GM12878 (cell line): ENCODE measurements around the gene AADACL2. TPM values are rescaled to one million over a fixed set of nuclear protein-coding genes. Genes with fewer than 3 reads are reported as not detected.

Experiments used
- ATAC-seq: fragments of 200-7000 bp; cut with Tn5 transposase; 3 replicates; pipeline ENCODE4 v1.9.1; 2020; ENCODE audit warnings: mild to moderate bottlenecking, moderate library complexity
- BruUV-seq: library from RNA; stranded (reverse); fragments of 400-500 nt; replicated peaks from 2 replicates; lab custom pipeline; 2021; lab: Mats Ljungman, UMichigan
- CTCF ChIA-PET: fragments of 300-600 bp; sonication (Branson Sonifier 250); formaldehyde crosslinking; extraction: SDS; loops from one replicate; lab custom pipeline; 2021; ENCODE audit warnings: inconsistent platforms; lab: Yijun Ruan, JAX
- POLR2A ChIA-PET: fragments of 350-600 bp; formaldehyde crosslinking; extraction: SDS; loops from one replicate; lab custom pipeline; 2021; ENCODE audit warnings: inconsistent platforms; lab: Charles Lee
- RAD21 ChIA-PET: fragments of 300-600 bp; sonication (Branson Sonifier 250); formaldehyde crosslinking; loops from one replicate; lab custom pipeline; 2023; ENCODE audit warnings: antibody characterized with exemption; ENCODE audit not compliant: unreplicated experiment; lab: Charles Lee
- SMC1A ChIA-PET: fragments of 300-600 bp; sonication (Branson Sonifier 250); formaldehyde crosslinking; loops from one replicate; lab custom pipeline; 2023; ENCODE audit not compliant: unreplicated experiment, uncharacterized antibody; lab: Charles Lee
- DNase-seq: peaks from one replicate; pipeline ENCODE4 v3.0.0-alpha.2; 2011; ENCODE audit warnings: low read depth, low spot score
- FAIRE-seq: peaks from 3 replicates; lab custom pipeline; 2011; peaks lifted over from hg19 to GRCh38; lab: Jason Lieb, UNC
- H2AFZ ChIP-seq: 2 replicates; pipeline ENCODE4 v1.6.0; 2011; ENCODE audit warnings: low read depth, low read length, control low read depth; ENCODE audit not compliant: control insufficient read depth
- H3K27ac ChIP-seq: 2 replicates; pipeline ENCODE4 v1.5.1; 2011; ENCODE audit warnings: control low read depth; ENCODE audit not compliant: control insufficient read depth, insufficient read depth
- H3K27me3 ChIP-seq, 2 experiments: replicated peaks in 1 of 2; 2 replicates each; pipeline versions ENCODE4 v1.6.0 to v1.6.1; 2011; ENCODE audit warnings: low read length in 1 of 2; ENCODE audit not compliant: control insufficient read depth in 2 of 2, insufficient read depth in 2 of 2
- H3K36me3 ChIP-seq, 2 experiments: 2 replicates each; pipeline ENCODE4 v1.5.1; 2011; ENCODE audit warnings: low read length in 1 of 2; ENCODE audit not compliant: control insufficient read depth in 2 of 2, insufficient read depth in 2 of 2
- H3K4me1 ChIP-seq: 2 replicates; pipeline ENCODE4 v1.6.1; 2011; ENCODE audit warnings: mild to moderate bottlenecking, low read length, moderate library complexity, mixed read lengths; ENCODE audit not compliant: control insufficient read depth, insufficient read depth
- H3K4me2 ChIP-seq: 2 replicates; pipeline ENCODE4 v1.6.0; 2011; ENCODE audit warnings: control low read depth; ENCODE audit not compliant: control insufficient read depth, insufficient read depth
- H3K4me3 ChIP-seq: fragments of 200-600 bp; sonication (generic); 2 replicates; pipeline ENCODE4 v1.5.1; 2016
- H3K79me2 ChIP-seq: 2 replicates; pipeline ENCODE4 v1.6.0; 2011; ENCODE audit warnings: low read length; ENCODE audit not compliant: control insufficient read depth, insufficient read depth
- H3K9ac ChIP-seq: 2 replicates; pipeline ENCODE4 v1.8.0; 2011; ENCODE audit warnings: low read length, control low read depth, mixed read lengths; ENCODE audit not compliant: control insufficient read depth, insufficient read depth
- H3K9me3 ChIP-seq: replicated peaks from 3 replicates; pipeline ENCODE4 v1.5.1; 2011; ENCODE audit warnings: mild to moderate bottlenecking, low read length; ENCODE audit not compliant: control insufficient read depth, insufficient read depth
- H4K20me1 ChIP-seq: 2 replicates; pipeline ENCODE4 v1.6.0; 2011; ENCODE audit not compliant: control insufficient read depth, insufficient read depth
- BCL3 ChIP-seq: IDR thresholded peaks from 2 replicates; pipeline ENCODE4 v1.6.1; 2011; ENCODE audit warnings: borderline replicate concordance, low read depth, mild to moderate bottlenecking, moderate library complexity, low read length; ENCODE audit not compliant: insufficient read depth, poor library complexity, severe bottlenecking
- BMI1 ChIP-seq: fragments of 450-650 bp; IDR thresholded peaks from 2 replicates; pipeline ENCODE4 v1.6.1; 2016; ENCODE audit warnings: mild to moderate bottlenecking, moderate library complexity, borderline replicate concordance
- BRCA1 ChIP-seq: IDR thresholded peaks from 2 replicates; pipeline ENCODE4 v1.6.1; 2011; ENCODE audit warnings: low read depth, low read length, improper control_type of control experiment
- CBX5 ChIP-seq: sonication (generic); IDR thresholded peaks from 2 replicates; pipeline ENCODE4 v1.6.1; 2016; ENCODE audit warnings: low read depth, moderate library complexity, mild to moderate bottlenecking, inconsistent platforms
- EGR1 ChIP-seq, 2 experiments: IDR thresholded peaks; 1 replicate in 1 of 2; 2 replicates in 1 of 2; pipeline ENCODE4 v1.6.1; 2011 to 2012; ENCODE audit warnings: low read depth in 2 of 2, low read length in 2 of 2, borderline replicate concordance in 1 of 2, mild to moderate bottlenecking in 1 of 2, moderate library complexity in 1 of 2
- FOXK2 ChIP-seq: fragments of 450-650 bp; IDR thresholded peaks from 2 replicates; pipeline ENCODE4 v1.6.1; 2017; ENCODE audit warnings: mild to moderate bottlenecking, moderate library complexity
- HCFC1 ChIP-seq: fragments of 150-350 bp; IDR thresholded peaks from 2 replicates; pipeline ENCODE4 v1.6.1; 2014; ENCODE audit warnings: low read length
- MLLT1 ChIP-seq: fragments of 450-650 bp; IDR thresholded peaks from 2 replicates; pipeline ENCODE4 v1.6.1; 2016; ENCODE audit warnings: mild to moderate bottlenecking
- NFIC ChIP-seq: IDR thresholded peaks from 2 replicates; pipeline ENCODE4 v1.6.1; 2012; ENCODE audit warnings: low read depth, mild to moderate bottlenecking, inconsistent platforms, low read length, moderate library complexity
- NFYB ChIP-seq: IDR thresholded peaks from 2 replicates; pipeline ENCODE4 v1.6.1; 2011; ENCODE audit warnings: low read depth, mild to moderate bottlenecking, low read length, improper control_type of control experiment, moderate library complexity; ENCODE audit not compliant: insufficient read depth
- POLR2AphosphoS2 ChIP-seq: IDR thresholded peaks from 2 replicates; pipeline ENCODE4 v1.6.1; 2011; ENCODE audit warnings: low read depth, mild to moderate bottlenecking, low read length, improper control_type of control experiment, moderate library complexity
- RFX5 ChIP-seq: IDR thresholded peaks from 2 replicates; pipeline ENCODE4 v1.6.1; 2011; ENCODE audit warnings: low read depth, low read length, improper control_type of control experiment
- SMC3 ChIP-seq: IDR thresholded peaks from 2 replicates; pipeline ENCODE4 v1.6.1; 2011; ENCODE audit warnings: low read length, improper control_type of control experiment, borderline replicate concordance
- SREBF2 ChIP-seq: IDR thresholded peaks from 2 replicates; pipeline ENCODE4 v1.6.1; 2012; ENCODE audit warnings: mild to moderate bottlenecking, low read length
- TBL1XR1 ChIP-seq: IDR thresholded peaks from 2 replicates; pipeline ENCODE4 v1.6.1; 2012; ENCODE audit warnings: low read depth, low read length, improper control_type of control experiment
- WGBS: methylation state at CpG from one replicate; pipeline ENCODE4 v1.1.6; 2016; ENCODE audit warnings: low lambda C conversion rate; ENCODE audit not compliant: insufficient replicate concordance, insufficient coverage; ENCODE audit errors: missing lambda C conversion rate; 5-methylcytosine and 5-hydroxymethylcytosine counted together
- in situ Hi-C: fragments of 300-500 bp; cut with MboI; formaldehyde crosslinking; loops from 9 replicates; pipeline ENCODE4 v1.14.3; 2018; ENCODE audit warnings: mixed read lengths
- intact Hi-C: fragments of 100-400 bp; cut with micrococcal nuclease; formaldehyde crosslinking; loops from one replicate; pipeline ENCODE4 v1.14.2; 2022; ENCODE audit not compliant: unreplicated experiment
- polyA plus RNA-seq, 11 experiments: library from polyadenylated mRNA; depleted of rRNA in 4 of 11; unstranded in 6 of 11; stranded (reverse) in 5 of 11; fragments of >200 nt; fragmentation: Nextera tagmentation in 4 of 11; fragmentation: Illumina TruSeq in 1 of 11; extraction: Ambion mirVana in 4 of 11; extraction: Trizol in 1 of 11; gene quantifications; 1 replicate in 1 of 11; 2 replicates in 10 of 11; pipeline versions ENCODE4 v1.2.1 to v1.2.3, GENCODE V29; 2011 to 2016; ENCODE audit warnings: inconsistent platforms in 2 of 11, missing spikeins in 2 of 11, low read depth in 1 of 11
- total RNA-seq, 4 experiments: library from RNA; depleted of rRNA in 3 of 4; stranded (reverse); fragments of >200 nt in 3 of 4; fragmentation: Illumina TruSeq in 1 of 4; extraction: Trizol in 1 of 4; gene quantifications; 2 replicates each; pipeline versions ENCODE4 v1.2.1 to v1.2.3, GENCODE V29; 2013 to 2021

The AADACL2 gene
- total and polyA plus RNA-seq, 10 of the 15 experiments (the other 5 are each of a cell fraction or from before 2014, with no cell fraction given), result not detected

- ChIA-PET SMC1A (interaction anchor here (1.3 kb wide), 1 partner anchor 65 kb away, joined by 3 read pairs; no protein-coding TSS in a partner anchor), CTCF (interaction anchor here (0.6 to 1.4 kb wide), 4 partner anchors 26 to 146 kb away, joined by 3 to 4 read pairs (median 4); no protein-coding TSS in a partner anchor)
- intact Hi-C loops, result no loop called here
Measured at GRCh38 chr3:151772825-151773480, 39.2 kb downstream of the AADACL2 start.

More at GRCh38 chr3:151772825-151773480, 39.2 kb downstream of the AADACL2 start:
- H3K9me3 ChIP-seq, result no peaks in the 10 kb centered on the region
- TF ChIP-seq SMC3 (no peak), TBL1XR1 (no peak), BMI1 (no peak), MLLT1 (no peak), BCL3 (no peak), POLR2AphosphoS2 (no peak), FOXK2 (no peak), SREBF2 (no peak), EGR1 (IDR thresholded peaks at IDR 0.05; ENCODE audit: borderline replicate concordance in 1 of 2, low read depth in 2 of 2, low read length in 2 of 2) (no peak), HCFC1 (no peak), NFIC (no peak), NFYB (no peak), CBX5 (no peak), BRCA1 (no peak), RFX5 (no peak)
- TF ChIP-seq, all 136 proteins: peak for 0
- RAD21 ChIA-PET, result no interaction called here
- Histone ChIP-seq H3K36me3 (no peaks in the 10 kb centered on the region), H3K27ac (no peak overlapping the region), H4K20me1 (no peaks in the 10 kb centered on the region), H3K27me3 (no peaks in the 10 kb centered on the region), H3K4me2 (no peak overlapping the region), H3K9ac (no peak overlapping the region), H3K79me2 (no peaks in the 10 kb centered on the region), H3K4me1 (no peaks in the 10 kb centered on the region), H2AFZ (no peak overlapping the region), H3K4me3 (no peak overlapping the region)
- POLR2A ChIA-PET, result no interaction called here
- ATAC-seq (no peak), DNase-seq (no peak), FAIRE-seq (no peak)
- WGBS, result 18% methylated on average over 4 of the region's 4 CpGs
- no TSS peak for BruUV-seq
- in situ Hi-C loops, result no loop called here
